H1 (cell line): ENCODE results near the gene PLEKHN1.

Source experiments
- BCL11A ChIP-seq, 2 experiments: IDR thresholded peaks; one replicate each; pipeline ENCODE4 v1.6.1; 2011; ENCODE audit warnings: low read depth in 2 of 2, low read length in 2 of 2, mild to moderate bottlenecking in 2 of 2
- CHD7 ChIP-seq: fragments of 300-600 bp; sonication (generic); IDR thresholded peaks from 2 replicates; pipeline ENCODE4 v1.7.1; 2012; ENCODE audit warnings: low read length, moderate library complexity, mild to moderate bottlenecking, inconsistent platforms; ENCODE audit not compliant: insufficient replicate concordance
- CTCF ChIP-seq, 3 experiments: IDR thresholded peaks; 1 replicate in 2 of 3; 2 replicates in 1 of 3; pipeline versions ENCODE4 v1.5.1 to v1.6.1; 2011; ENCODE audit warnings: low read length in 3 of 3, mild to moderate bottlenecking in 3 of 3, inconsistent platforms in 2 of 3, low read depth in 1 of 3, moderate library complexity in 1 of 3; ENCODE audit not compliant: insufficient read depth in 1 of 3; ENCODE audit errors: control extremely low read depth in 1 of 3
- EP300 ChIP-seq, 2 experiments: IDR thresholded peaks; 1 replicate in 1 of 2; 2 replicates in 1 of 2; pipeline ENCODE4 v1.6.1; 2011 to 2012; ENCODE audit warnings: low read depth in 2 of 2, low read length in 2 of 2, mild to moderate bottlenecking in 2 of 2, borderline replicate concordance in 1 of 2, inconsistent platforms in 1 of 2, moderate library complexity in 1 of 2
- KDM5A ChIP-seq: fragments of 200-600 bp; IDR thresholded peaks from 2 replicates; pipeline ENCODE4 v1.7.1; 2012; ENCODE audit warnings: mild to moderate bottlenecking, low read length, inconsistent platforms, mixed read lengths
- NRF1 ChIP-seq: IDR thresholded peaks from 2 replicates; pipeline ENCODE4 v1.6.1; 2011; ENCODE audit warnings: mild to moderate bottlenecking, low read depth, low read length, improper control_type of control experiment
- POLR2AphosphoS5 ChIP-seq: IDR thresholded peaks from 2 replicates; pipeline ENCODE4 v1.6.1; 2011; ENCODE audit warnings: low read depth, low read length
- RAD21 ChIP-seq, 2 experiments: IDR thresholded peaks in 1 of 2; conservative IDR thresholded peaks in 1 of 2; 2 replicates each; pipeline ENCODE4 v1.6.1; 2011; ENCODE audit warnings: low read depth in 2 of 2, low read length in 2 of 2, improper control_type of control experiment in 1 of 2, inconsistent platforms in 1 of 2, mild to moderate bottlenecking in 1 of 2, moderate library complexity in 1 of 2
- RBBP5 ChIP-seq: IDR thresholded peaks from 2 replicates; pipeline ENCODE4 v1.7.1; 2012; ENCODE audit warnings: low read depth, mild to moderate bottlenecking, inconsistent platforms, low read length, moderate library complexity, borderline replicate concordance
- TBP ChIP-seq: IDR thresholded peaks from 2 replicates; pipeline ENCODE4 v1.6.1; 2011; ENCODE audit warnings: low read depth, low read length, improper control_type of control experiment
- ZNF274 ChIP-seq: IDR thresholded peaks from 2 replicates; pipeline ENCODE4 v1.7.0; 2012; ENCODE audit warnings: low read length, borderline replicate concordance; ENCODE audit errors: extremely low read depth

GRCh38 chr1:964691-965525 is 1.4 kb upstream of the PLEKHN1 start:
- TF ChIP-seq TBP = no peak
- TF ChIP-seq RBBP5 = no peak
- no peak for TF ChIP-seq CTCF (IDR thresholded peaks at IDR 0.05; ENCODE audit: control extremely low read depth in 1 of 3, insufficient read depth in 1 of 3, low read depth in 1 of 3, low read length in 3 of 3)
- no peak for TF ChIP-seq RAD21 (IDR thresholded peaks at IDR 0.05 in 1 of 2, conservative IDR thresholded peaks at IDR 0.05 in 1 of 2; ENCODE audit: low read depth in 2 of 2, low read length in 2 of 2)
- no peak for TF ChIP-seq KDM5A
- no peak for TF ChIP-seq EP300 (IDR thresholded peaks at IDR 0.05; ENCODE audit: borderline replicate concordance in 1 of 2, low read depth in 2 of 2, low read length in 2 of 2)
- TF ChIP-seq BCL11A (IDR thresholded peaks at IDR 0.05; ENCODE audit: low read depth in 2 of 2, low read length in 2 of 2) = no peak
- TF ChIP-seq CHD7 = no peak
- no peak for TF ChIP-seq POLR2AphosphoS5
- no peak for TF ChIP-seq ZNF274
- TF ChIP-seq NRF1 = no peak
